Stimulated activated CD8-positive, alpha-beta memory T cell treated with anti-CD3 and anti-CD28 coated beads, Interleukin-15, amount 100 ng/mL, for 1 hour (primary cell): ENCODE data around the gene LY9.
"Not testable (repeated sequence)": the region's sequence is repeated elsewhere in the genome, so short reads cannot be mapped to it uniquely, and the experiment has no call there.

ENCODE experiments used
- DNase-seq: peaks from one replicate; pipeline ENCODE4 v3.0.0-alpha.2; 2020; ENCODE audit warnings: low read depth

Gene LY9

GRCh38 chr1:160865337-160865736 is 69.4 kb downstream of the LY9 start:
- no peak for DNase-seq

GRCh38 chr1:160866001-160866694 is 70.2 kb downstream of the LY9 start:
- no peak for DNase-seq

GRCh38 chr1:160866695-160867260 is 70.8 kb downstream of the LY9 start:
- DNase-seq, result no peak

GRCh38 chr1:160867651-160868050 is 71.7 kb downstream of the LY9 start:
- not testable (repeated sequence) for DNase-seq

- no peak for DNase-seq
Measured at GRCh38 chr1:160868141-160868540, 72.2 kb downstream of the LY9 start.

GRCh38 chr1:160874935-160875334 is 79.0 kb downstream of the LY9 start:
- no peak for DNase-seq

GRCh38 chr1:160875591-160875990 is 79.6 kb downstream of the LY9 start:
- not testable (repeated sequence) for DNase-seq

GRCh38 chr1:160876311-160876710 is 80.3 kb downstream of the LY9 start:
- no peak for DNase-seq

- DNase-seq, result no peak
Measured at GRCh38 chr1:160877221-160877620, 81.2 kb downstream of the LY9 start.
